CD4-positive, alpha-beta T cell (primary cell): Measurements from ENCODE around the gene ATL1. TPM values are rescaled to one million over a fixed set of nuclear protein-coding genes. Genes with fewer than 3 reads are reported as not detected.

Experiments
- ATAC-seq: fragments of 200-7000 bp; cut with Tn5 transposase; one replicate; pipeline ENCODE4 v1.10.0; 2022; ENCODE audit warnings: mild to moderate bottlenecking; ENCODE audit not compliant: poor library complexity
- CTCF ChIA-PET: fragments of 350-600 bp; sonication (Branson Sonifier 250); formaldehyde crosslinking; loops from one replicate; lab custom pipeline; 2021; ENCODE audit warnings: antibody characterized with exemption, inconsistent platforms; lab: Charles Lee
- POLR2A ChIA-PET: fragments of 350-600 bp; sonication (Branson Sonifier 250); formaldehyde crosslinking; loops from one replicate; lab custom pipeline; 2021; ENCODE audit warnings: antibody characterized with exemption, inconsistent platforms; lab: Charles Lee
- DNase-seq, 14 experiments: peaks; one replicate each; pipeline ENCODE4 v3.0.0-alpha.2; 2013 to 2020; ENCODE audit warnings: mixed read lengths in 2 of 14
- H3K27ac ChIP-seq, 2 donors: one replicate each; pipeline versions ENCODE4 v1.5.1 to v1.7.0; 2013; ENCODE audit warnings: low read length in 2 of 2, low read depth in 1 of 2, mild to moderate bottlenecking in 1 of 2
- H3K27me3 ChIP-seq, 2 experiments: 1 replicate in 1 of 2; 2 replicates in 1 of 2; pipeline versions ENCODE4 v1.6.1 to v1.7.0; 2013; ENCODE audit warnings: low read length in 2 of 2, control low read depth in 1 of 2, mild to moderate bottlenecking in 1 of 2, moderate library complexity in 1 of 2; ENCODE audit not compliant: insufficient read depth in 2 of 2, control insufficient read depth in 1 of 2
- H3K36me3 ChIP-seq: one replicate; pipeline ENCODE4 v1.6.1; 2013; ENCODE audit warnings: low read length, control low read depth; ENCODE audit not compliant: insufficient read depth
- H3K4me1 ChIP-seq: one replicate; pipeline ENCODE4 v1.6.1; 2013; ENCODE audit warnings: low read length, control low read depth; ENCODE audit not compliant: insufficient read depth
- H3K4me3 ChIP-seq: one replicate; pipeline ENCODE4 v1.5.1; 2013; ENCODE audit warnings: mild to moderate bottlenecking, low read length, moderate library complexity
- H3K9me3 ChIP-seq, 2 experiments: 1 replicate in 1 of 2; 2 replicates in 1 of 2; pipeline versions ENCODE4 v1.6.1 to v1.7.0; 2013; ENCODE audit warnings: low read length in 2 of 2, mild to moderate bottlenecking in 2 of 2, control low read depth in 1 of 2, moderate library complexity in 1 of 2; ENCODE audit not compliant: control insufficient read depth in 1 of 2, insufficient read depth in 1 of 2
- H3K27ac Mint-ChIP-seq: one replicate; pipeline ENCODE4 v1.8.0; 2020; ENCODE audit warnings: mixed read lengths
- H3K27me3 Mint-ChIP-seq: one replicate; pipeline ENCODE4 v1.8.0; 2021; ENCODE audit warnings: mixed read lengths
- H3K36me3 Mint-ChIP-seq: one replicate; pipeline ENCODE4 v1.8.0; 2021; ENCODE audit warnings: low read depth, mixed read lengths
- H3K4me1 Mint-ChIP-seq: one replicate; pipeline ENCODE4 v1.8.0; 2021; ENCODE audit warnings: low read depth, mixed read lengths
- H3K4me3 Mint-ChIP-seq: one replicate; pipeline ENCODE4 v1.8.0; 2020; ENCODE audit warnings: mild to moderate bottlenecking, mixed read lengths
- H3K9me3 Mint-ChIP-seq: one replicate; pipeline ENCODE4 v1.8.0; 2020; ENCODE audit warnings: mixed read lengths
- CTCF ChIP-seq: fragments of 200-600 bp; IDR thresholded peaks from one replicate; pipeline ENCODE4 v1.8.0; 2022; ENCODE audit warnings: antibody characterized with exemption, mild to moderate bottlenecking
- intact Hi-C, 2 experiments: fragments of 100-400 bp; cut with DNase I in 1 of 2; cut with micrococcal nuclease in 1 of 2; formaldehyde crosslinking; loops; one replicate each; pipeline versions ENCODE4 v1.15.1 to v1.9.0; 2023 to 2025; cut with DNase I, micrococcal nuclease
- total RNA-seq, 174 experiments: library from RNA in 2 of 174; stranded (reverse) in 2 of 174; gene quantifications; one replicate each; pipeline ENCODE4 v1.2.3 and lab custom pipeline; 2021 to 2026

Gene ATL1
- total RNA-seq, 2 experiments from 2014 or later, result 1.2 TPM

- no peaks in the 10 kb centered on the region for H3K9me3 ChIP-seq
Measured at GRCh38 chr14:50598765-50599164, 38.8 kb downstream of the ATL1 start.

GRCh38 chr14:50599700-50600444 is 39.9 kb downstream of the ATL1 start:
- Histone ChIP-seq H3K9me3 (no peaks in the 10 kb centered on the region), H3K4me1 (no peaks in the 10 kb centered on the region), H3K4me3 (no peak overlapping the region), H3K27me3 (no peaks in the 10 kb centered on the region), H3K36me3 (no peaks in the 10 kb centered on the region), H3K27ac (no peak overlapping the region)
- peak; percentile 55 for TF ChIP-seq CTCF
- H3K27me3 Mint-ChIP-seq, result no peaks in the 10 kb centered on the region
- peak in 3 of 14 experiments; percentile 32 to 44 (median 44) for DNase-seq
- intact Hi-C loops, result loop anchor here (1.0 to 5.0 kb wide), 5 partner anchors 112 to 261 kb away; no protein-coding TSS in a partner anchor
- H3K27ac Mint-ChIP-seq, result no peak overlapping the region
- no peak for ATAC-seq
- POLR2A ChIA-PET, result interaction anchor here (1.8 kb wide), 1 partner anchor 261 kb away, joined by 6 read pairs; no protein-coding TSS in a partner anchor
- H3K4me1 Mint-ChIP-seq, result no peaks in the 10 kb centered on the region
- CTCF ChIA-PET, result interaction anchor here (0.6 to 0.9 kb wide), 2 partner anchors 114 to 260 kb away, joined by 3 to 4 read pairs; no protein-coding TSS in a partner anchor
- no peaks in the 10 kb centered on the region for H3K9me3 Mint-ChIP-seq
- no peaks in the 10 kb centered on the region for H3K36me3 Mint-ChIP-seq
- no peak overlapping the region for H3K4me3 Mint-ChIP-seq

More at GRCh38 chr14:50598765-50599164, 38.8 kb downstream of the ATL1 start:
- Mint-ChIP-seq H3K4me3 (no peak overlapping the region), H3K9me3 (no peaks in the 10 kb centered on the region), H3K27ac (no peak overlapping the region), H3K36me3 (no peaks in the 10 kb centered on the region), H3K27me3 (no peaks in the 10 kb centered on the region), H3K4me1 (no peaks in the 10 kb centered on the region)
- TF ChIP-seq CTCF, result no peak
- POLR2A ChIA-PET, result no interaction called here
- no peaks in the 10 kb centered on the region for H3K36me3 ChIP-seq
- no peak overlapping the region for H3K27ac ChIP-seq
- CTCF ChIA-PET, result no interaction called here
- DNase-seq (no peak), ATAC-seq (no peak)
- intact Hi-C loops, result no loop called here
- no peak overlapping the region for H3K4me3 ChIP-seq
- H3K27me3 ChIP-seq, result no peaks in the 10 kb centered on the region
- no peaks in the 10 kb centered on the region for H3K4me1 ChIP-seq

- H3K36me3 ChIP-seq, result no peaks in the 10 kb centered on the region
- Mint-ChIP-seq H3K36me3 (no peaks in the 10 kb centered on the region), H3K4me1 (no peaks in the 10 kb centered on the region), H3K9me3 (no peaks in the 10 kb centered on the region), H3K4me3 (no peak overlapping the region), H3K27me3 (no peaks in the 10 kb centered on the region), H3K27ac (no peak overlapping the region)
- H3K27me3 ChIP-seq, result no peaks in the 10 kb centered on the region
- H3K27ac ChIP-seq, result no peak overlapping the region
- CTCF ChIA-PET, result interaction anchor here (0.6 to 0.9 kb wide), 2 partner anchors 113 to 259 kb away, joined by 3 to 4 read pairs; no protein-coding TSS in a partner anchor
- H3K9me3 ChIP-seq, result no peaks in the 10 kb centered on the region
- intact Hi-C loops, result loop anchor here (1.0 to 5.0 kb wide), 5 partner anchors 111 to 260 kb away; no protein-coding TSS in a partner anchor
- no peaks in the 10 kb centered on the region for H3K4me1 ChIP-seq
- DNase-seq (no peak), ATAC-seq (no peak)
- no peak for TF ChIP-seq CTCF
- H3K4me3 ChIP-seq, result no peak overlapping the region
- POLR2A ChIA-PET, result interaction anchor here (1.8 kb wide), 1 partner anchor 260 kb away, joined by 6 read pairs; no protein-coding TSS in a partner anchor
Measured at GRCh38 chr14:50600849-50601248, 40.9 kb downstream of the ATL1 start.
